PC-3 (cell line): ENCODE results near the gene ORAI2. TPM values are rescaled to one million over a fixed set of nuclear protein-coding genes. Genes with fewer than 3 reads are reported as not detected.

Experiments
- ATAC-seq: fragments of 200-7000 bp; cut with Tn5 transposase; 2 replicates; pipeline ENCODE4 v1.9.1; 2020; ENCODE audit warnings: mild to moderate bottlenecking, moderate library complexity
- BruUV-seq: library from RNA; stranded (reverse); fragments of 400-500 nt; replicated peaks from 2 replicates; lab custom pipeline; 2021; lab: Mats Ljungman, UMichigan
- CTCF ChIA-PET: fragments of 300-600 bp; sonication (Branson Sonifier 250); formaldehyde crosslinking; loops from one replicate; lab custom pipeline; 2022; ENCODE audit warnings: antibody characterized with exemption; lab: Charles Lee
- POLR2A ChIA-PET: fragments of 300-600 bp; sonication (Branson Sonifier 250); formaldehyde crosslinking; loops from one replicate; lab custom pipeline; 2022; ENCODE audit warnings: antibody characterized with exemption; ENCODE audit not compliant: unreplicated experiment; lab: Charles Lee
- DNase-seq: peaks from one replicate; pipeline ENCODE4 v3.0.0-alpha.2; 2015
- H2AFZ ChIP-seq: fragments of 300-600 bp; sonication (generic); 2 replicates; pipeline ENCODE4 v1.6.0; 2016; ENCODE audit warnings: antibody characterized with exemption, low read length
- H3F3A ChIP-seq: fragments of 300-600 bp; sonication (generic); one replicate; pipeline ENCODE4 v1.6.0; 2017; ENCODE audit warnings: antibody characterized with exemption, low read length, control low read depth, mild to moderate bottlenecking; ENCODE audit not compliant: unreplicated experiment
- H3K27ac ChIP-seq: fragments of 300-600 bp; sonication (generic); 2 replicates; pipeline ENCODE4 v1.5.1; 2016; ENCODE audit warnings: mild to moderate bottlenecking, low read length
- H3K27me3 ChIP-seq: fragments of 300-600 bp; sonication (generic); 2 replicates; pipeline ENCODE4 v1.6.1; 2016; ENCODE audit warnings: low read length, mixed read lengths
- H3K36me3 ChIP-seq: fragments of 300-600 bp; sonication (generic); 2 replicates; pipeline ENCODE4 v1.6.1; 2016; ENCODE audit warnings: low read depth, mixed run types, low read length, mixed read lengths
- H3K4me1 ChIP-seq: fragments of 300-600 bp; sonication (generic); 2 replicates; pipeline ENCODE4 v1.5.1; 2016; ENCODE audit warnings: low read length; ENCODE audit not compliant: insufficient read depth
- H3K4me2 ChIP-seq: fragments of 300-600 bp; sonication (generic); 2 replicates; pipeline ENCODE4 v1.6.0; 2016; ENCODE audit warnings: low read length
- H3K4me3 ChIP-seq: fragments of 300-600 bp; sonication (generic); 2 replicates; pipeline ENCODE4 v1.5.1; 2016; ENCODE audit warnings: mild to moderate bottlenecking, low read length, mixed read lengths
- H3K79me2 ChIP-seq: fragments of 300-600 bp; sonication (generic); 2 replicates; pipeline ENCODE4 v1.6.1; 2017; ENCODE audit warnings: low read length, mixed read lengths
- H3K9ac ChIP-seq: fragments of 300-600 bp; sonication (generic); 2 replicates; pipeline ENCODE4 v1.6.0; 2016; ENCODE audit warnings: mild to moderate bottlenecking, low read length
- H3K9me2 ChIP-seq: fragments of 300-600 bp; sonication (generic); replicated peaks from 2 replicates; pipeline ENCODE4 v1.6.1; 2016; ENCODE audit warnings: mixed run types, low read length, mixed read lengths
- H3K9me3 ChIP-seq: fragments of 300-600 bp; sonication (generic); 2 replicates; pipeline ENCODE4 v1.6.1; 2016; ENCODE audit warnings: low read length, mixed read lengths
- H4K20me1 ChIP-seq: fragments of 300-600 bp; sonication (generic); 2 replicates; pipeline ENCODE4 v1.6.1; 2016; ENCODE audit warnings: low read length, mixed read lengths
- EZH2 ChIP-seq: fragments of 300-600 bp; sonication (generic); IDR thresholded peaks from one replicate; pipeline ENCODE4 v1.6.1; 2017; ENCODE audit warnings: antibody characterized with exemption, mild to moderate bottlenecking, low read length; ENCODE audit not compliant: unreplicated experiment
- EZH2phosphoT487 ChIP-seq: fragments of 300-600 bp; sonication (generic); IDR thresholded peaks from 2 replicates; pipeline ENCODE4 v1.6.1; 2018; ENCODE audit warnings: mild to moderate bottlenecking, antibody characterized with exemption, low read length, borderline replicate concordance
- intact Hi-C: fragments of 100-400 bp; cut with micrococcal nuclease; formaldehyde crosslinking; loops from 2 replicates; pipeline ENCODE4 v1.9.0; 2023
- total RNA-seq: library from RNA; depleted of rRNA; stranded (reverse); fragments of >200 nt; gene quantifications from 2 replicates; pipeline ENCODE4 v1.2.3, GENCODE V29; 2014
- TF ChIP-seq, protein P1 (sequence below): fragments of 300-600 bp; sonication (generic); conservative IDR thresholded peaks from 2 replicates; pipeline ENCODE4 v1.5.1; 2017; ENCODE audit warnings: antibody characterized with exemption, low read depth, mild to moderate bottlenecking, low read length

ORAI2 gene
- total RNA-seq, 1 experiment from 2014 or later: 20.8 TPM

DNA sequence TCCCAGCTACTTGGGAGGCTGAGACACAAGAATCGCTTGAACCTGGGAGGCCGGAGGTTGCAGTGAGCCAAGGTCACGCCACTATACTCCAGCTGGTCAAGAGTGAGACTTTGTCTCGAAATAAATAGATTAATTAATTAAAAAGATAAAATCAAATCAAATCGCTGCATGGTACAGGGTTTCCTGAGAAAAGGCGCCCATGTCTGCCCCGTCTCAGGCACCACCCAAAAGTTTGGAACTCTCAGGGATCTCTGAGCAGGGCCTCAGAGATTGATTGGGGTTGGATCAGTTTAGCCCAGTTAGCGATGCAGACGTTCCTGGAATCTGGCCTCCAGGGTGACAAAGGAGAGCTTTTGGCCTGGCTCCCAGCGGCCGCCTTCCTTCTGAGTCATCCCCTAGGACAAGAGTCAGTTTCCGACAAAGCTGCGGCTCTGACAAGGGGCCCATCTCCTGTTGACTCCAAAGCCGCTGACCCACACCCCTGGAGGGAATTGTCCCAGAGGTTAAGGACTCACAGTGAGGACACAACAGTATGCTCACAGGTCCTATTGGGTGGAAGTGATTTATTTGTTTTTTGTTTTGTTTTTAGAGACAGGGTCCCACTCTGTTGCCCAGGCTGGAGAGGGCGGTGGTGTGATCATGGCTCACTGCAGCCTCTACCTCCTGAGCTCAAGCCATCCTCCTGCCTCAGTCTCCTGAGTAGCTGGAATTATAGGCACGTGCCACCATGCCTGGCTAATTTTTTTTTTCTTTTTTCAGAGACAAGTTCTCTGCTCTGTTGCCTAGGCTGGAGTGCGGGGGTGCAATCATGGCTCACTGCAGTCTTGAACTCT lies 6.8 kb downstream of the ORAI2 start:
- H3K9me2 ChIP-seq: no peaks in the 10 kb centered on the region
- ChIA-PET POLR2A (interaction anchor here (0.6 kb wide), 1 partner anchor 28 kb away, joined by 3 read pairs; no protein-coding TSS in a partner anchor), CTCF (interaction anchor here (0.6 kb wide), 1 partner anchor 47 kb away, joined by 7 read pairs; no protein-coding TSS in a partner anchor)
- no TSS peak for BruUV-seq
- peak; percentile 90 for DNase-seq
- H3K4me3 ChIP-seq: no peak overlapping the region
- peak overlapping the region; percentile 28 for H3K27ac ChIP-seq
- H3K4me2 ChIP-seq: peak overlapping the region; percentile 64
- no peaks in the 10 kb centered on the region for H3K9me3 ChIP-seq
- TF ChIP-seq, protein P1, sequence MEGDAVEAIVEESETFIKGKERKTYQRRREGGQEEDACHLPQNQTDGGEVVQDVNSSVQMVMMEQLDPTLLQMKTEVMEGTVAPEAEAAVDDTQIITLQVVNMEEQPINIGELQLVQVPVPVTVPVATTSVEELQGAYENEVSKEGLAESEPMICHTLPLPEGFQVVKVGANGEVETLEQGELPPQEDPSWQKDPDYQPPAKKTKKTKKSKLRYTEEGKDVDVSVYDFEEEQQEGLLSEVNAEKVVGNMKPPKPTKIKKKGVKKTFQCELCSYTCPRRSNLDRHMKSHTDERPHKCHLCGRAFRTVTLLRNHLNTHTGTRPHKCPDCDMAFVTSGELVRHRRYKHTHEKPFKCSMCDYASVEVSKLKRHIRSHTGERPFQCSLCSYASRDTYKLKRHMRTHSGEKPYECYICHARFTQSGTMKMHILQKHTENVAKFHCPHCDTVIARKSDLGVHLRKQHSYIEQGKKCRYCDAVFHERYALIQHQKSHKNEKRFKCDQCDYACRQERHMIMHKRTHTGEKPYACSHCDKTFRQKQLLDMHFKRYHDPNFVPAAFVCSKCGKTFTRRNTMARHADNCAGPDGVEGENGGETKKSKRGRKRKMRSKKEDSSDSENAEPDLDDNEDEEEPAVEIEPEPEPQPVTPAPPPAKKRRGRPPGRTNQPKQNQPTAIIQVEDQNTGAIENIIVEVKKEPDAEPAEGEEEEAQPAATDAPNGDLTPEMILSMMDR: no peak
- TF ChIP-seq EZH2 (no peak), EZH2phosphoT487 (no peak)
- peak; percentile 98 for ATAC-seq
- no peaks in the 10 kb centered on the region for H3K36me3 ChIP-seq
- intact Hi-C loops: no loop called here
- H4K20me1 ChIP-seq: no peaks in the 10 kb centered on the region
- peaks cover 4% of the 10 kb centered on the region for H3F3A ChIP-seq
- H3K9ac ChIP-seq: no peak overlapping the region
- H3K79me2 ChIP-seq: no peaks in the 10 kb centered on the region
- peaks cover 11% of the 10 kb centered on the region for H3K4me1 ChIP-seq
- no peaks in the 10 kb centered on the region for H3K27me3 ChIP-seq
- H2AFZ ChIP-seq: no peak overlapping the region

DNA sequence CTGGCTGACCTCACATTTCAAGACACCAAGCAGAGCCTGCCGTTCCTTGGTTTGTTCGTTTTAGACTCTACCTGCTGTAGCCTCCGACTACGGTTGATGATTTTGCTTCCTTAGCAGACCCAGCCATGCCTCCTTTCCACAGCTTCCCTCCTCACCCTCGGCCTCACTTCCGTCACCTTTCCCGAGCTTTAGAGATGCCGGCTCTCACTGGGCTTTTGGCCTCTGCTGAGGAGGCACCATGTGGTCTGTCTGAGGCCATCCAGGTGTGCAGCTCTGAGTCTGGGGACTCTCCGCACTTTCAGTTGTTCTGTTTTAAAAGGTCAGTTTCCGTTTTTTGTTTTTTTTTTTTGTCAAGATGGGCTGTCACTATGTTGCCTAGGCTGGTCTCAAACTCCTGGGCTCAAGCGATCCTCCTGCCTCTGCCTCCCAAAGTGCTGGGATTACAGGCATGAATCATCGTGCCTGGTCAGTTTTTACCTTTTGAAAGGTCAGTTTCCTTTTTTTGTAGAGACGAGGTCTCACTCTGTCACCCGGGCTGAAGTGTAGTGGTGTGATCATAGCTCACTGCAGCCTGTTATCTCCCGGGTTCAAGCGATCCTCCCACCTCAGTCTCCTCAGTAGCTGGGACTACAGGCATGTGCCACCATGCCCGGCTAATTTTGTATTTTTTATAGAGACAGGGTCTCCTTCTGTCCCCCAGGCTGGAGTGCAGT lies 11.7 kb downstream of the ORAI2 start:
- no peak overlapping the region for H2AFZ ChIP-seq
- ATAC-seq (no peak), DNase-seq (no peak)
- H3K27ac ChIP-seq: no peak overlapping the region
- intact Hi-C loops: no loop called here
- no peak overlapping the region for H3K4me2 ChIP-seq
- H3K9me3 ChIP-seq: no peaks in the 10 kb centered on the region
- CTCF ChIA-PET: no interaction called here
- H3K27me3 ChIP-seq: no peaks in the 10 kb centered on the region
- peaks cover 12% of the 10 kb centered on the region for H3K4me1 ChIP-seq
- H3K36me3 ChIP-seq: no peaks in the 10 kb centered on the region
- POLR2A ChIA-PET: no interaction called here
- BruUV-seq: no TSS peak
- no peaks in the 10 kb centered on the region for H4K20me1 ChIP-seq
- TF ChIP-seq, protein P1: no peak
- TF ChIP-seq EZH2: no peak
- TF ChIP-seq EZH2phosphoT487: no peak
- H3K9ac ChIP-seq: no peak overlapping the region
- H3K79me2 ChIP-seq: no peaks in the 10 kb centered on the region
- no peak overlapping the region for H3K4me3 ChIP-seq
- H3K9me2 ChIP-seq: no peaks in the 10 kb centered on the region
- H3F3A ChIP-seq: no peaks in the 10 kb centered on the region
